GM10847 (cell line): ENCODE results near the gene FARP1.

Experiments used
- POLR2A ChIP-seq: IDR thresholded peaks from 2 replicates; pipeline ENCODE4 v1.6.1; 2011; ENCODE audit not compliant: insufficient read length; ENCODE audit errors: extremely low read depth

Gene FARP1

DNA sequence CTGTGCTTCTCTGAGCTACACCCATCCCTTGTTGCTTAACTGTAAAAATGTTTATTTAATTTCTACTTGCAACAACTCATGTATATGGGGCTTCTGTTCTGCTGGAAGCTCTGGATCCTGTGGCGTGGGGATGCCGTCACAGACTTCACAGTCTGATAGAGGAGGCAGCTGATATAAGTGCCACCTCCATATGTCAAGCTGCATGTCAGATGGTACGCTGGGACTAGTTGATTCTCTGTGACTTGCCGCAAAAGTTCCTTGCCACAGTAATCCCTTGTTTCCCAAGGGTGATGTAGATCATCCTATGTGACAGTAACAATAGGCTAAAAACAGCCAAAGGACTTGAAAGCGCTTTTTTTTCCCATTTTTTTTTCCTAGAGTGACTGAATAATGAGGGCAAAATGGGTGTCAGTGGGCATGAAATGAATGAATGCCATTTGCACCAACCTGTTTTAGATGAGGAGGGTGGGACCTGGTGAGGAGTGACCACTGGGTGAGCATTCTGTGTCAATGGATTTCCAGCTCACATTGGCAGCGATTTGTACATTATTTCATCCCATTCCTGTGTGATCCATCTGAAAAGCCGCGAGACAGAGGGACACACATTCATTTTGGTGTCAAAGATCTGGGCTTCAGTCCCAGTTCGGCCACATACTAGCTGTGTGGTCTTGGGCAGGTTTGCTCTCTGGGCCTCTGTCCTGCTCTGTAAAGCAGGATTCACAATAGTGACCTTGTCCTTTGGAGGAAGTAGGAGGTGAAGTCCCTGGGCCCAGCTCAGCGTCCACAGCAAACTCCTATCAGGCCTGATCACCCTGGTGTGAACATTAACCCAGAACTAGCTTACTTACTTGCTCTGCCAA lies 123.0 kb downstream of the FARP1 start:
- no peak for TF ChIP-seq POLR2A

DNA sequence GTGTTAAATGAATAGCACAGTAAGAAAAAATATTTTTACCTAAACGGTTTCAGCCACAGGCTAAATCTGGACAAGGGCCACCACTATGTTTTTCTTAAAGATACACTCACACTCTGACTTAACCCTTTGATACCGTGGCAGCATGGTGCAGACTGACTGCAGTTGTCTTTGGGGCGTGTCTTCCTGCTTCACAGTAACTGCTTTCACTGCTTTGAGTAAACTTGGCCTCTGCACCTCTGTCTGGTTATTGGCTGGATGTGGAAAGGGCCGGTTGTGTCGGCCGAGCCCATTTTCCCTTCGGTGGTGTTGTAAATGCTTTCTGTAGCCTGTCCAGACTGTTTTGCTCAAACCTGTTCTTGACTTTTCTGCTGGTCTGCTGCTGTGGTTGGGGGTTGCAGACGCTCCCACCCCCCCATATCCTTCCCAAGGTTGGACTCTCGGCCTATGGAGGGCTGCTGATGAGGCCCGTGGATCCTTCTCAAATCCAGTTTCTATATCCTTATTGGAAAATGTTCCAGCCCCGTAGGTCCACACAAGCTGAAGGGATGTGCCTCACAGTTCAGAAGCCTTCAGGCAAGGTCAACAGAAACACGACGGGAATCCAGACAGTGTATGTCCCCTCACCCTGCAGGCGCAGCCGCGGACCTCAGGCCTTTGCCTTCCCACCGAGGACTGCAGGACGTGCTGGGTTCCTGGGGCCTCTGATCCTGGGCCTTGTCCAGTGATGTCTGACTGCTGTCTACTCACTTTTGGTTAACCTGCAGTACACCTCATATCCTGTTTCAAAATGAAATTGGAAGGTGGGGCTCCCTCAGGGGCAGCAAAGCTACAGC lies 124.4 kb downstream of the FARP1 start:
- no peak for TF ChIP-seq POLR2A

DNA sequence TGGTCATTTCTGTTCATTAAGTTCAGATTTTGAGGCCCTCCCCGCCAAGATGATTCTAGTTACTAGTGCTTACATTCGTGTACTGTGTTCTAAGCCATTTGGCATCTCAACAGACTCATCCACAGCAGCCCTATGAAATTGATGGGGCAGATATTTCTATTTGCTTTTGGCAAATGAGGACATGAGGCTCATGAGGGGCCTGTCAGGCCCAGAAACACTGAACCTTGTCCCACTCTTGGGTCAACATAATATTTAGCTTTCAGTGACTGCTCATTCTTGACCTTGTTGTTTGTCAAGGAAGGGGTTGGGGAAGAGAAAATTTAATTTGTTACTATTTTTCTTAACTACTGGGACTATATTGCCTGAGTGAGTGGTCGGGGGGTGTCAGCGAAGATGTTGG lies 126.5 kb downstream of the FARP1 start:
- TF ChIP-seq POLR2A: no peak

DNA sequence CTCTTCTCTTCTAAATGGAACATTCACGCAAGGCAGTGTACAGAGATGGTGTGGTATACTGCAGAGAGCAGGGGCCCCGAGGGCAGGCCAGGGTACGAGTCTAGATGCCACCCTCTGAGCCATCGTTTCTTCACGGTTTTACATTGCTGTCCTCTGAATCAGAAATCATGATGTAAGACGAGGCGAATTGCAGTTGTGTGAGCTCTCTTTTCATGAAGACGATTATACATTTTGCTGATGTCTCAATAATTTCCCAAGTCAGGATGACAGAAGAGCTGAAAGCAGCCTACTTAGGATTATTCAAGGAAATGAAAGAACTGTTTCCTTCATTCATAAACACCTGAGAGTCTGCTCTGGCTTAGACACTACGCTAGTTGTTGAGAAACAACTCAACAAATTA lies 127.9 kb downstream of the FARP1 start:
- TF ChIP-seq POLR2A: no peak

DNA sequence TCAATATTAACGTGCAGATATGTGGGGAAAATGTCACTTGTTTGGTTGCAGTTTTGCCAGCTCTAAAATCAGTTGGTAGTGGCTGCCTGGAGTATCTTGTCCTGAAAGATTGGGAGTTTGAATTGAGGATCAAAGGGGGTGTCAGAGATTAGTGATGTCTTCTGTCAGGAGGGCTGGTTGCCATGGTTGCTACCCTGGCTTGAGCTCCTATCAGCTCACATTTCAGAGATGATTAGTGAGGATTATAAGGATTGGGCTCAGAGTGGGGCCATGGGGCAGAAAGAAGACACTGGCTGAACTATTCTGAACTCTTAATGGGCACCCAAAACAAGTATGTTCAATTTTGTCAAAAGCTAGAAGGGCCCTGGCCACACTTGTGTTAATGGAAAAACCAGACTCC lies 129.7 kb downstream of the FARP1 start:
- no peak for TF ChIP-seq POLR2A

DNA sequence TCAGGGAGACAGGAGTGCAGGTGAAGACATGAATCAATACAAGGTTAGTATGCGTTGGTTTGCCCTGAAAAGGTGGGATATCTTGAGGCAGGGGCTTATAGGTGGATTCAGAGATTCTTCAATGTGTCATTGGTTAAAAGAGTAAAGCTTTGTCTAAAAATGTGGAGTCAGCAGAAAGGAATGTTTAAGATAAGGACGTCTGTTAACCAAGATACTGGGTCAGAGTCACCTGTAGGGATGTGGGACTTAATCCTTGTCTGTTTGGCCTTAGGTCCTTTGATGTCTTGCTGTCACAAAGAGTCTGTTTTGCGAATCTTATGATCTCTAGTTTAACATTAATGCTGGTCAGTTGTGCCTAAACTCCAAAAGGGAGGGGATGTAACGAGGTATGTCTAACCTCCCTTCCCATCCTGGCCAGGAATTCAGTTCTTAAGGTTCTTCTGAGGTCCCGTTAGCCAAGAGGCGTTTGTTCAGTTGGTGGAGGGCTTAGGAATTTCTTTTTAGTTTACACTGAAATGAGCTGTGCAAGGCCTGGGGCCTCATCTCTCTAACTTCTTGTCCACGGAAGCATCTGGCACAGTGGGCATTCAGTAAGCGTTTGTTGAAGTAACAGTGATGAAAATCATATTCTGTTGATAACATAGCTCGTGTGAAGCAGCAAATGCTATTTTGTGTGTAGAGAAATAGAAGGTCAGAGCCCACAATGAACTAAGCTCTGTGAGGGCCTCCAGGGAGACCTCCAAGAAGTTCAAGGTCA lies 130.4 kb downstream of the FARP1 start:
- TF ChIP-seq POLR2A: no peak

DNA sequence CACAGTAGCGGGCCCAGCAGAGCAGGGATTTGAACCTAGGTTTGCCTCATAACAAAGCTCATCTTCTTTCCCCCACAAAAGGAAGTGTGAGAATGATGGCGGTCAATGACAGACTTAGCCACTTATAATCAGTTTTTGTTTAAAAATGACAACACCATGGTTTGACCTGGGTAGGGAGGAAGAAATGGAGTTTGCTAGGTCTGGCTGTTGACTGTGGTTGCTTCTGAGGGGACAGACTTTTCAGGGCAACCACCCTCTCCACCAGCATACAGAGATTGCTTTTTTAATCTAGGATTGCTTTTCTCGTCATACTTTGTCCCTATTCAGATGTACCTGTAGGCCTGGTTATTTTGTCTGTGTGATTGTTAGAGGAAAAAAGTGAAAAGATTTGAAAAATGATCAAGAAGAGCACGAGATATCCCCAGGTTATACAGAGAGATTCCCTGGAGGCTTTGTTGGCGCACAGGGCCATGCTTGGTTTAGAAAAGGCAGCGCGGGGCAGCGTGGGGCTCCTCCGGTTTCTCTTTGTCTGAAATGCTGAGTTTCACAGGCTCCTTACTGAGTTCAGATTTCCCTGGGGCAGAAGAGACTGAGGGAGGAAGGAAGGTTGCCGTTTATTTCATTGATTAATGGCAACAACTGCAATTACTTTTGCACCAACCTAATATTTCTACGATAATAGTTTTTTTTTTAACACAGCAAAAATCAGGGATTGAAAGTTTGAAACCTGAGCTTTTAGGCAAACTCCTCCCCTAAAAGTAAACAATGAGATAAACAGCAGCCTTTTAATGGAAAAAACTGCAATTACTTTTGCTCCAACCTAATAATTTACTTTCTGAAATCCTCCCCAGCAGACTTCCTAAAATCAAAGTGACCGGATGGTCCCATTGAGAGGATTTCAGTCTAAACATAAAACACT lies 131.2 kb downstream of the FARP1 start:
- no peak for TF ChIP-seq POLR2A

DNA sequence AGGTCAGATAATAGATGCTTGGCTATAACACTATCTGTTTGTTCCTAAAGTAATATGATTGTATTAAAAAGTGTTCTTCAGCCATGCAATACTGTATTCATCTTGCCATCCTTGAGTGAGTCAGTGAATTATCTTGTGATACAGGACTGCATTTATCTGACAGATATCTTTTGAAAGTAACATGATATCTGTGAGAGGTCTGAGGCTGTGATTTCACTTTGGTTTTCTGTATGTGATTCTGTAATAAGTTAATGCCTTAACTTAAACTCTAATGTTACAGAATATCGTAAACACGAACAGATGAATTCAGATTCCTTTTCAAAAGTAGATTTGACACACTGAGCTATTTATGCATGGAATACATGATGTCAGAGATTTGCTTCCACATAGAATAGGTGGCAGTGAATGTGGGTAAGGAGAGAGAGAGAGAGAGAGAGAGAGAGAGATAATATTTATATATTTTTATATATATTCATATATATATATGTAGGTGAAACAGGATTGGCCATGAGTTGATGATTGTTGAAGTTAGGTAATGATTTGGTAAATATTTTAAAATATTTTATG lies 132.1 kb downstream of the FARP1 start:
- TF ChIP-seq POLR2A: no peak

DNA sequence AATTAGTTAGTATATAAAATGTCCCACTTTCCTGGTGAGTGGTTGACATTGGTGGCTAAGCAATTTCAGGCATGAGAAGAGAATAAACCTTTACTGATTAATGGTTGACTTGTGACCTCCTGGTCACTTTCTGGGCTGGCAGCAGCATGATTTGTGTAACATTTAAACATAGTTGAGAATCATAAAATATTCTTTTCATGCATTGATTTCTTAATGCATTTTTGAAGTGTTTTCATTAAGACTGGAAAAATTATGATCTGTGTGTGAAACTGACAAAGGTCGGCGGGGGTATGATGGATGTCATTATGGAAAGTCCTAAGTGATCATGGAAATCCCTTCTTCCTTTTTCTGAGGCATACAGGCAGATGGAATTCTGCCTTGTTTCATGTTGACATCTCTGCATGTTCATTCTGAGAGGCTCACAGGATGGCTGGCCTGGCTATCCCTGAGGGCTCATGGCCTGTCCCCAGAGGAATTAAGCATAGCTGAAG lies 132.8 kb downstream of the FARP1 start:
- no peak for TF ChIP-seq POLR2A

DNA sequence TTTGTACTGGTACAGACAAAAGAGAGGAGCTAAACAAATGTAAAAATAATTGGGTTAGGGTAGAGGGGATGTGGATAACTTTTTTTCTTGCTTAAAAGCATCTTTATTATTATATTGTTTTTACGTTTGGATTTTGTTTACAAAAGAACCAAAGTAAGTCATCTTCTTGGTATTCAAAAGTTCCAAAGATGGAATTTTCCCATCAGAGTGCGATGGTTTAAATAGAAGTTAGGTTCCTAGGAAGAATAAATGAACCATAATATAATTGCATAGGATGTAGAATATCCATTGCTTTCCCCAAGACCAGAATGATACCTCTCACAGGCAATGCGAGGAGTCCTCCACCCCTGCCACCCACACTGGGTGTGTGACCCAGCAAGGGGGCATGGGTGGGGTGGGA lies 133.6 kb downstream of the FARP1 start:
- TF ChIP-seq POLR2A: no peak

DNA sequence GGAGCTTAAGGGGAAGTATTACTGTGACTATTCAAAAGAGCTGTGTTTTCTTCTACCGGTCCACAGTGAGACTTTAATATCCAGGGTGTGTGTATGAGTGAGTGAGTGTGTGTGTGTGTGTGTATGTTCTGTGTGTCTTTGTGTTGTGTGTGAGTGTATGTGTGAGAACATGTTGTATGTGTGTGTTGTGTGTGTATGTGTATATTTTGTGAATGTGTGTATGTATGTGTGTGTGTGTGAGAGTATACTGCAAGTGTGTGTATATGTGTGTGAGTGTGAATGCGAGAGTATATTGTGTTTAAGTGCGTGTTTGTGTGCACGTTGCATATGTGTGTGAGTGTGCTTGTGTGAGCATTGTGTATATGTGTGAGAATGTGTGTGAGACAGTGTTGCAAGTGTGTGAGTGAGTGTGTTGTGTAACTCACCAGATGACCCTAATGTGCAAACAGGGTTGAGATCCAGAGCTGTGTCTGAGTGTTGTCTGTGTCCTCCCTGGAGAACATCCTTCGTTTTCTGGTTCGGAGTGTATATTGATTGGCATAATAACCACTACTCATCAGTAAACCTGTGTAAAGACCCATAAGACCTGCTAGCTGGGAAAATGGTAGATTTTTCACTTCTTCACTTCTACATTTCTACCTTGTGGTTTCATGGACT lies 135.3 kb downstream of the FARP1 start:
- TF ChIP-seq POLR2A: no peak

DNA sequence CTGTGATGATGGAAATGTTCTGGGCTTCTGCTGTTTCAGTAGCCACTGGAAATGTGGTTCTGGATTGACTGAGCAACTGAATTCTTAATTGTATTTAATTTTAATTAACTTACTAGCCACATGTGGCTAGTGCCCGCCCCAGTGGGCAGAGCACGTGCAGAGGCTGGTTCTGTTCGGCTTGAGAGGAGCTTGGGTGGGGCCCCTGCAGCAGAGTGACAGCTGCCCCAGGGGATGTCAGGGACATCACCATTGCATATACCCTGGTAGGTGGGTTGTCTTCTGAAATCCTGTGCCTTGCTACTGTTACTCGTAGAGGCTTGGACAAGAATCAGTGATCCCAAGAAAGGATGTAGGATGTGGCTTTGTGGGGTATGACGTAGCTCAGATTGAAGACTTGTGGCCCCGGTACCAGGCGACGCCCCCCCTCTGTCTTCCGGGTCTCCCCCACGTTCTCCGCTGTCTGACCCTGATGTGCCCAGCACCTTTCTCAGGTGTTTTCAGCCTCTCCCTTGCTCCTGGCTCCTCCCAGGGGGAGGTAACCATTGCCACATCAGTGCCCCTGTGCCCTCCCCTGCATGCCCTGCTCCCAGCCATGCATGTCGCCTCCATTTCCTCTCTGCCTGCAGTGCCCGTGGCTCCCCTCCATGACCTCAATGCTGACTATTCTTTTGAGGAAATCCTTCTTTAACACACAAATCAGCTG lies 136.7 kb downstream of the FARP1 start:
- no peak for TF ChIP-seq POLR2A

DNA sequence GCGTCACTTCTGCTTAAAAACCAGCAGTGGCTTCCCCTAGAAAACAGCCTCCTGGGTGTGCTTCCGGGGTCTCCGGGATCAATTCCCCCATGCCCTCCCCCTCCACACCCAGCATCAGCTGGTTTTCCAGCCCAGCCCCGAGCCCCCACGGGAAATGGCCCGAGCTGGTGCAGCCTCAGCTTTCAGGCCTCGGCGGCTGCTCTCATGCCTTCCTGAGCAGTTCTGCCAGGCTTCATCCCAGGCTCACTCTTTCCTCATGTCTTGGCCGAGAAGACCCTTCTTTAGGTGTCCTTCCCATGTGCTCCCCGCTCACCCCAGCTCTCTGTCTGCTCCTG lies 137.2 kb downstream of the FARP1 start:
- no peak for TF ChIP-seq POLR2A
